Keratinocyte (primary cell): ENCODE results near the gene EGR2. TPM values are rescaled to one million over a fixed set of nuclear protein-coding genes. Genes with fewer than 3 reads are reported as not detected.

Experiments used
- DNase-seq: peaks from one replicate; pipeline ENCODE4 v3.0.0-alpha.2; 2011; ENCODE audit warnings: low read depth, missing footprints, low spot score
- FAIRE-seq: peaks from 2 replicates; lab custom pipeline; 2011; peaks lifted over from hg19 to GRCh38; lab: Jason Lieb, UNC
- H2AFZ ChIP-seq: 2 replicates; pipeline ENCODE4 v1.6.0; 2012; ENCODE audit warnings: low read length, control low read depth, inconsistent platforms; ENCODE audit not compliant: control insufficient read depth
- H3K27ac ChIP-seq: 2 replicates; pipeline ENCODE4 v1.5.1; 2011; ENCODE audit warnings: low read length; ENCODE audit not compliant: control insufficient read depth, insufficient read depth
- H3K27me3 ChIP-seq: 3 replicates; pipeline ENCODE4 v1.6.0; 2011; ENCODE audit warnings: low read length; ENCODE audit not compliant: control insufficient read depth, insufficient read depth; ENCODE audit errors: extremely low read depth
- H3K36me3 ChIP-seq, 2 experiments: 2 replicates in 1 of 2; 3 replicates in 1 of 2; pipeline ENCODE4 v1.5.1; 2011; ENCODE audit warnings: low read length in 2 of 2, mild to moderate bottlenecking in 1 of 2; ENCODE audit not compliant: control insufficient read depth in 2 of 2, insufficient read depth in 2 of 2; ENCODE audit errors: extremely low read depth in 1 of 2
- H3K4me1 ChIP-seq: 3 replicates; pipeline ENCODE4 v1.5.1; 2011; ENCODE audit warnings: low read length; ENCODE audit not compliant: control insufficient read depth, insufficient read depth; ENCODE audit errors: extremely low read depth
- H3K4me2 ChIP-seq: 3 replicates; pipeline ENCODE4 v1.6.0; 2011; ENCODE audit warnings: low read depth, low read length; ENCODE audit not compliant: control insufficient read depth, insufficient read depth; ENCODE audit errors: extremely low read depth
- H3K4me3 ChIP-seq, 3 experiments: fragments of 200-600 bp in 1 of 3; sonication (generic) in 1 of 3; 2 replicates in 2 of 3; 3 replicates in 1 of 3; pipeline ENCODE4 v1.5.1; 2011 to 2016; ENCODE audit warnings: low read length in 3 of 3, mild to moderate bottlenecking in 3 of 3, control low read depth in 2 of 3, inconsistent platforms in 1 of 3, low read depth in 1 of 3, mixed read lengths in 1 of 3, mixed run types in 1 of 3, moderate library complexity in 1 of 3; ENCODE audit not compliant: control insufficient read depth in 2 of 3, insufficient read depth in 2 of 3; ENCODE audit errors: extremely low read depth in 1 of 3
- H3K79me2 ChIP-seq: 2 replicates; pipeline ENCODE4 v1.6.0; 2012; ENCODE audit warnings: low read length; ENCODE audit not compliant: control insufficient read depth, insufficient read depth
- H3K9ac ChIP-seq: 3 replicates; pipeline ENCODE4 v1.6.0; 2011; ENCODE audit warnings: low read length; ENCODE audit not compliant: control insufficient read depth, insufficient read depth; ENCODE audit errors: extremely low read depth
- H3K9me1 ChIP-seq: 3 replicates; pipeline ENCODE4 v1.6.0; 2011; ENCODE audit warnings: low read length; ENCODE audit not compliant: control insufficient read depth, insufficient read depth; ENCODE audit errors: extremely low read depth
- H3K9me3 ChIP-seq: 2 replicates; pipeline ENCODE4 v1.5.1; 2012; ENCODE audit warnings: low read depth, low read length; ENCODE audit not compliant: control insufficient read depth
- H4K20me1 ChIP-seq: 3 replicates; pipeline ENCODE4 v1.6.0; 2011; ENCODE audit warnings: low read length; ENCODE audit not compliant: control insufficient read depth, insufficient read depth; ENCODE audit errors: extremely low read depth
- EZH2 ChIP-seq: IDR thresholded peaks from one replicate; pipeline ENCODE4 v1.6.1; 2012; ENCODE audit warnings: inconsistent platforms, mild to moderate bottlenecking, low read length, moderate library complexity
- dilution Hi-C: fragments of 300-500 bp; cut with MboI; formaldehyde crosslinking; loops from one replicate; pipeline ENCODE4 v1.7.0; 2020; ENCODE audit warnings: low sequenced_read_pairs; ENCODE audit not compliant: extremely low pct_ligation_motif_present
- polyA plus RNA-seq, 5 experiments: library from polyadenylated mRNA; depleted of rRNA in 3 of 5; stranded (reverse) in 3 of 5; stranded (forward) in 1 of 5; unstranded in 1 of 5; fragments of >200 nt; gene quantifications; 1 replicate in 1 of 5; 2 replicates in 3 of 5; 3 replicates in 1 of 5; pipeline versions ENCODE4 v1.2.1 to v1.2.3, GENCODE V29; 2011 to 2012; ENCODE audit warnings: missing spikeins in 2 of 5, low read depth in 1 of 5, low replicate concordance in 1 of 5
- TF ChIP-seq, protein P1 (sequence below), 3 experiments: IDR thresholded peaks in 1 of 3; conservative IDR thresholded peaks in 1 of 3; optimal IDR thresholded peaks in 1 of 3; 2 replicates in 2 of 3; 3 replicates in 1 of 3; pipeline versions ENCODE3 to v1.5.1; 2011; ENCODE audit warnings: low read length in 3 of 3, mild to moderate bottlenecking in 3 of 3, moderate library complexity in 2 of 3, control low read depth in 1 of 3, inconsistent platforms in 1 of 3; ENCODE audit not compliant: insufficient read depth in 2 of 3; ENCODE audit errors: extremely low read depth in 1 of 3

The EGR2 gene
- polyA plus RNA-seq, 1 donor (not counting 4 experiments of a cell fraction or from before 2014, with no cell fraction given) = 0.22 TPM

DNA sequence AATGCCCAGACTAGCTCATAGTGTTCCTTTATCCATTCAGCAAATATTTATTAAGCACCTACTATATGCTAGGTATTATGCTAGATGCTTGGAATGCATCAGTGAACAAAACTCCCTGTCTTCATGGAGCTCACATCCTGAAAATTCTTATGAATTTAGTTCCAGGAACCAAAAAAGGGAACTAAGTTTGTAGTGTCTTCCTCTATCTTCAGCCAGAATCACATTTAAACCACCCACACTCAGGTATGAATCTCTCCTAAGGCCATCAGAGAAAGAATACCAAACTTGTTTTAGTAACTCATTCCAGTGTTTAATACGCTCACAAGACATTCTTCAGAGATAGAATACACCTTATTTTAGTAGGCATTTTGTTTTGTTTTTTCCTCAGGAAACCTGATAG, 10.1 kb upstream of the EGR2 start:
- Histone ChIP-seq H3K27me3 (peaks cover 3% of the 10 kb centered on the region), H4K20me1 (no peaks in the 10 kb centered on the region), H3K4me1 (no peaks in the 10 kb centered on the region), H3K79me2 (no peaks in the 10 kb centered on the region), H3K9me3 (no peaks in the 10 kb centered on the region), H3K4me3 (no peak overlapping the region), H3K4me2 (no peak overlapping the region), H3K9me1 (no peaks in the 10 kb centered on the region), H3K9ac (no peak overlapping the region), H3K36me3 (no peaks in the 10 kb centered on the region), H2AFZ (no peak overlapping the region), H3K27ac (no peak overlapping the region)
- dilution Hi-C loops = no loop called here
- FAIRE-seq = no peak
- no peak for TF ChIP-seq EZH2
- TF ChIP-seq, protein P1, sequence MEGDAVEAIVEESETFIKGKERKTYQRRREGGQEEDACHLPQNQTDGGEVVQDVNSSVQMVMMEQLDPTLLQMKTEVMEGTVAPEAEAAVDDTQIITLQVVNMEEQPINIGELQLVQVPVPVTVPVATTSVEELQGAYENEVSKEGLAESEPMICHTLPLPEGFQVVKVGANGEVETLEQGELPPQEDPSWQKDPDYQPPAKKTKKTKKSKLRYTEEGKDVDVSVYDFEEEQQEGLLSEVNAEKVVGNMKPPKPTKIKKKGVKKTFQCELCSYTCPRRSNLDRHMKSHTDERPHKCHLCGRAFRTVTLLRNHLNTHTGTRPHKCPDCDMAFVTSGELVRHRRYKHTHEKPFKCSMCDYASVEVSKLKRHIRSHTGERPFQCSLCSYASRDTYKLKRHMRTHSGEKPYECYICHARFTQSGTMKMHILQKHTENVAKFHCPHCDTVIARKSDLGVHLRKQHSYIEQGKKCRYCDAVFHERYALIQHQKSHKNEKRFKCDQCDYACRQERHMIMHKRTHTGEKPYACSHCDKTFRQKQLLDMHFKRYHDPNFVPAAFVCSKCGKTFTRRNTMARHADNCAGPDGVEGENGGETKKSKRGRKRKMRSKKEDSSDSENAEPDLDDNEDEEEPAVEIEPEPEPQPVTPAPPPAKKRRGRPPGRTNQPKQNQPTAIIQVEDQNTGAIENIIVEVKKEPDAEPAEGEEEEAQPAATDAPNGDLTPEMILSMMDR (optimal IDR thresholded peaks at IDR 0.05 in 1 of 3, IDR thresholded peaks at IDR 0.05 in 1 of 3, conservative IDR thresholded peaks at IDR 0.05 in 1 of 3; ENCODE audit: extremely low read depth in 1 of 3, insufficient read depth in 2 of 3, low read length in 3 of 3) = no peak
- no peak for DNase-seq

DNA sequence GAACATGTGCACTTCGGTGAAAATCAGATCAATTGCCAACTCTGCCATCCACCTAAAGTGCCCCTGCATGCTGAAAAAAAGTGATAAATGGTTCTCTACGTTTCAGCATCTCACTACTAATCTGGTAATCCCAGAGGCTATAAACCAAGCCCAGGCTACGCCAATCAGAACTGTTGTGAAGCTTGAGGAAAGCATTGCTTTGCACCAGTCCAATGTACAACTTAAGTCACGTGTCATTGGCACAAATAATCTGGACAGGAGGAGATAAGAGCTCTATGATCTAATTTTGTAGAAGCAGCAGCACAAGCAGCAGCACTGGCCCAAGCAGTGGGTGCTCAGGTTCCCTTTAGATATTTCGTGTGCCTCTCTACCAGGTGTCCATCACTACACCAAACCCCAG, 4.4 kb upstream of the EGR2 start:
- dilution Hi-C loops = loop anchor here (25.0 kb wide), 1 partner anchor 208 kb away; no protein-coding TSS in a partner anchor
- FAIRE-seq (no peak), DNase-seq (no peak)
- Histone ChIP-seq H3K79me2 (no peaks in the 10 kb centered on the region), H3K27ac (no peak overlapping the region), H3K4me3 (no peak overlapping the region), H3K27me3 (peaks cover 32% of the 10 kb centered on the region), H2AFZ (no peak overlapping the region), H3K9me3 (no peaks in the 10 kb centered on the region), H3K9ac (no peak overlapping the region), H3K4me1 (peaks cover 27% of the 10 kb centered on the region), H3K4me2 (no peak overlapping the region), H3K9me1 (no peaks in the 10 kb centered on the region), H4K20me1 (no peaks in the 10 kb centered on the region), H3K36me3 (no peaks in the 10 kb centered on the region)
- TF ChIP-seq, protein P1 (optimal IDR thresholded peaks at IDR 0.05 in 1 of 3, IDR thresholded peaks at IDR 0.05 in 1 of 3, conservative IDR thresholded peaks at IDR 0.05 in 1 of 3; ENCODE audit: extremely low read depth in 1 of 3, insufficient read depth in 2 of 3, low read length in 3 of 3) = no peak
- TF ChIP-seq EZH2 = no peak
